Activated CD8-positive, alpha-beta memory T cell treated with anti-CD3 and anti-CD28 coated beads for 1 hour (primary cell): Measurements from ENCODE around the gene EPHA4.

ENCODE experiments used
- DNase-seq, 2 donors: peaks; one replicate each; pipeline ENCODE4 v3.0.0-alpha.2; 2020; ENCODE audit warnings: low read depth in 1 of 2; ENCODE audit errors: extremely low read depth in 1 of 2

Gene EPHA4

DNA sequence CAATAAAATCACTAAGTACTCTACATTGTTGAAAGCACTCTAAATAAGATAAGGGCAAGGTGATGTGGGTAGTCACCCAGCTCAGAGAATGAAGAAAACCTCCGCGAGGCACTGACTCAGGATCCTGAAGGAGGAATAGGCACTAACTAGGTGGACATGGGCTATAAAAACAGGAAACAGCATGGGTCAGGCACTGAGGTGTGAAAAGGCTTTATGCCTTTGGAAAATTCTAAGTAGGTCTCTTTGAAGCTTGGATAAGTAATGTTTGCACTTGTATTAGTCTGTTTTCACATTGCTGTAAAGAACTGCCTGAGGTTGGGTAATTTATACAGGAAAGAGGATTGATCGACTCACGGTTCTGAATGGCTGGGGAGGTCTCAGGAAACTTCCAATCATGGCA lies 161.6 kb downstream of the EPHA4 start:
- no peak for DNase-seq

DNA sequence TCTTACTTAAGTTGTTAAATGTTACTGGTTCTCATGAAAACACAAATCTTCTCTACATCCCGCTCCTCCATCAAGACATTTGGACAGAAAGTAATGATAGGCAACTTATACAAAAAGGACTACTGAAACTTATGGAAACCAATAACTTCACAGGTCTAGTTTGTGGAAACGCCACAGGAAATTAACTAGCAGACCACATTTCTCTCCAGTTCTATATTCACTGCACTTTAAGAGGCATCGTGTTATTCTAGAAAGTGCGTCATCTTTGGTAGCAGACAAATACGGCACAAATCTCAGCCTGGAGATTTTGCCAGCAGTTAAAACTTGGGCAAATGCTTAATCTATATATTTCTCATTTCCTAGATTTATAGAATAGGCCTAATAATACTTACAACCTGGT lies 164.3 kb downstream of the EPHA4 start:
- DNase-seq = no peak

DNA sequence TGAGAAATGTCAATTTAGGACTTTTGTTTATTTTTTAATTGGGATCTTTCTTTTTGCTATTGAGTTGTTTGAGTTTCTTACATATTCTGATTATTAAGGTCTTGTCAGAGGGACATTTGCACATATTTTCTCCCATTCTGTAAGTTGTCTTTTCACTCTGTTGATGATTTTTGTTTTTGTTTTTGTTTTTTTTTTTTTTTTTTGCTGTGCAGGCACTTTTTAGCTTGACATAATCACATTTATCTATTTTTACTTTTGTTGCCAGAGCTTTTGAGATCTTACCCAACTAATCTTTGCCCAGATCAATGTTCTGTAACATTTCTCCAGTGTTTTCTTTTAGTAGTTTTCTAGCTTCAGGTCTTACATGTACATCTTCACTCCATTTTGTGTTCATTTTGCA lies 166.6 kb downstream of the EPHA4 start:
- no peak for DNase-seq

DNA sequence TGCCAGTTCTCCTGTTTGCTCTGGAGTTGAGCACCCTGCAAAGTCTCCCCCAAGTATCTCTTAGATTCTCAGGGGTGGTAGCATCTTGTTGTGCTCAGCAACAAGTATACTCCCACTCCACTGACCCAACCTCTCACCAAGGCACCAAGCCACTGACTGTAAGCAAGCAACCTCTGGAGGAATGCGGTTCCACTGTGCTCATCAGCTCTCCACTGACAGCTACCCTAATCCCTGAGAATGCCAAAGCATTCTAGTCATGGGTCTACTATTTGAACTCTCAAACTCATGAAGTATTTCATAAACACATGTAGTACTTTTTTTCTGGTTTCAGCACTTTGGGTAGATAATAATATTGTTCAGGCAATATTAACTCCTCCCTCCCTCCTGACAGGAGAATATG lies 170.0 kb downstream of the EPHA4 start:
- DNase-seq = no peak

DNA sequence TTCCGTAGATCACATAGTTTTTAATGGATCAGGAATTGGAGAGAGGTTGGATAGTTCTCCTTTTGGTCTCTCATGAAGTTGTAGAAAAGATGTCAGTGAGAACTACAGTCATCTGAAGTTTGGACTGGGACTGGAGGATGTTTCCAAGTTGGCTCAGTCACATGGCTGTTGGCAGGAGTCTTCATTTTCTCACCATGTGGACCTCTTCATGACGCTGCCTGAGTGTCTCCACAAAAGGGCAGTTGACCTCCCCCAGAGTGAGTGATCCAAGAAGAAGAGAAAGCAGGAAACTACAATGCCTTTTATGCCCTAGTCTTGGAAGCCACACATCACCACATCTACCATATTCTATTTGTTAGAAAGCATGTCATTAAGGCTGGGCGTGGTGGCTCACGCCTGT lies 171.7 kb downstream of the EPHA4 start:
- DNase-seq = no peak

DNA sequence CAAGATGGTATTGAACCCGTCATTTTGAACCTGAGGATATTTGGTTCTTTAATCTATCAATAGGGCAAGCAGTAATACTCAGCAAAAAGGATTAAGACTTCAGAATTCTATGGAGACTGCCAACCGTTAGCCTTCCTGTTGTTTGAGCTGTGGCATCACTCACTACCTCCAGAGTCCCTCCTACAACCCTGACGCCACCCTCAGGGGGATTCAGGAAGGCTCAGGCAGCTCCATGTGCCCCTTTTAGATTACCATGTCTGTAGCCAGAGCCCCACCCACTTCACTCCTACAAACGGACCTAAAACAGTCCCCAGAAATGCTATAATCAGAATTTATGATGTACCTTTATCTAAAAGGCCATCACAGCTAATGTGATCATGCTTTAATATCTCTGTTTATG lies 172.9 kb downstream of the EPHA4 start:
- DNase-seq = no peak

DNA sequence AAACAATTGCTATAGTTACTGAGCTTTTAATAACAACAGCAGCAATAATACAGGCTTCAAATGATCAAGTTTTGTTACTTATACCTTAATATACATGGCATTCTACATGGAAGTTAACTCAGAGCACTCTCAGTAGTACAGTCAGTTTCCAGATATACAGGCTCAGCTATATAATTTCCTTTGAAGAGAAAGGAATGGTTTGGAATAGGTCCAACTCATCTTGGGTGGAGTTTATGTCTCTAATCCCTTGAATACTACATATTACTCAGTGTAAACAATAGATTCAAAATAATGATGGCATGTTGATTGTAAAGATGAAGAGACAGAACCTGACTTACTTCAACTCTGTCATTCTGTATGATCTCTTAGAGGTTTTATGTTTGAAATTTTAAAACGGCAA lies 174.9 kb downstream of the EPHA4 start:
- DNase-seq = no peak

DNA sequence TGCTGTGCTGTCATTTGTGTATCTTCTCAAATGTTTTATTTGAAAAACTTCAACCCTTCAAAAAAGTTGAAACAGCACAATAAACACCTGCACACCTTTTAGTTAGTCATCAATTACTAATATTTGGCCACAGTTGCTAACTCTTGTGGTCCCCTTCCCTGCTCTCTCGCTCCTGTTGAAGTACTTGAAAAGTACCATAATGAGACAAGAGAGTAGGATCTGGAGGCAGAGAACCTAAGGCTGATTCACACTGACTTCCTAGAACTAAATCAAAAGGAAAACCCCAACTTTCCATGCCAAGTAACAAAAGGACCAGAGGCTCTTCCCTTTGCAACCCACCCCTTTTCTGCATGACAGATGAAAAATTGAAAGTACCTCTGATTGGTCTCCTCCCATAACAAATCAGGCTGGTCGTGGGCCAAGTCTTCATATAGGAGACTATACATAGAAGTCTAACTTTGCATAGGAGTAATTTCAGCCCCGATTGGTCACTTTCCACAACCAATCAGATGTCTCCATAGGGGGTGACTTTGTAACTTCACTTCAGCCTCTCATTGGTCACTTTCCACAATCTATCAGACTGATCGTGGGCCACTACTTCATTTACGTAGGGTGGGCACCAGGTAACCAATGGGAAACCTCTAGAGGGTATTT lies 179.7 kb downstream of the EPHA4 start:
- DNase-seq = no peak

DNA sequence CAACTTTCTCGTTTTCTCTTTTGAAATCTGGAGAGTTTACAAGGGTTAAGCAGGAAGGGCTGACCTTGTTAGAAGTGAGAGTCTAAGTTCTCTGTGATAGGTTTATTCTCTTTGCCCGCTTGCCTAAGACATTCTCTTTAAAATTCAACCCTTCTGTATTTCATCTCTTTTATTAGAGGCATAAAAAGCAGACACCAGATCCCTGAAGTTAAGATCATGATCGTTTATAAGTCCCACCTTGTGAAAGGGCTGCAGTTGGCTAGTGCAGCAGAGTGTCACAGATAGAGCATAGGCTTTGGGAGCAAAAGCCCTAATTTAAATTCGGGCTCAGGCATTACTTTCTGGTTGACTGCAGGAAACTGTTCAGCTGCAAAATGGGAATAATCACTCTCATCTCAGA lies 181.2 kb downstream of the EPHA4 start:
- no peak for DNase-seq

DNA sequence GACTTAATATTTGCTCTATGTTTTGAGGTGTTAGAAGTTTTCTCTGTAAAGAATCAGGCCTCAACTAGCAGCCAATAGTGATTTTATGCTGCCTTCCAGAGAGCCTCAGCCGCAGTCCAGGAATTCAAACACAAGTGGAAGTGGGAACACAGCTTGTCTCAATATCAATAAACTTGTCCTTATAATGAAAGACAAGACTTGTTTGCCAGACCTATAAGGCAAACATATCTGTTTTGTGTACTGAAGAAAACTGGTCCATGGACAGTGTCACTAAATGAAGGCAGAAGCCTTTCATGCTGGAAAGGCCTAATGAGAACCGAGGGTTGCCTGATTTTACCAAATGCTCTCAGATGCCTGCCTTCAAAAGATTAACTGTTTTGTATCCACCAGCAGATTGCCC lies 182.2 kb downstream of the EPHA4 start:
- no peak for DNase-seq

DNA sequence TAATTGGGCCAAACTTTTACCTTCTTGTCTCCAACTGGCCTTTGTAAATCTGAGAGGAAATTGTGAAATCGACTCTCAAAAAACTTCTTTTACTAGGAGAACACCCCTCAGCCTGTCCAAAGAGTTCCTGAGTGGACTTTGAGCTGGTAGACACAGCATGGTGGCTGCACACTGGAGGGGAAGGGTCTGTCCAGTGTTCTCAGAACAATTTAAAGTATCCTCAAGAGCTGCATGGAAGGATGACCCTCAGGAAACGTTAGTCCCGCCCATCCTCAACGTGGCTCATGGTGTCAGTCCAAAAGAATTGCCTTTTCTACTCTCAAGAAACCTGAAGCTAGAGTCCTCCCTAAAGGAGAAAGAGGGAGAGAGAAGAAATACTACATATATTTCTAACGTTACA lies 182.7 kb downstream of the EPHA4 start:
- DNase-seq = no peak

DNA sequence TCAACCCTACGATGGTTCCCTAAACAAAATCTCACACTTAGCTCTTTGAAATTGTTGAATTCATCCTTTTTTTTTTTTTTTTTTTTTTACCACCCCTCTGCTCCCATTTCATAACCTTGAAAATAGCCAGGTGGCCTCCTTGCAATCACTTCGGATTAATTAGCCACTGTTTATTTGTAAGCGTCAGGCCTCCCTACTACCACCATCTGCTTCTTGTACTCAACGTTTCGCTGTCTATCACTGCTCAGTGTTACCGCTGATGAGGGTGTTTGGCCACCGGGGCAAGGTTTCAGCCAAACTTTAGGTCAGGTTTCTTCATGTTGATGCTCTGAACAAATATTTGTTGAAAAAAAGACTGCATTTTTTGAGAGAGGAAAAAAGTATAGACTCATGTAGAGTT lies 183.2 kb downstream of the EPHA4 start:
- no peak for DNase-seq

DNA sequence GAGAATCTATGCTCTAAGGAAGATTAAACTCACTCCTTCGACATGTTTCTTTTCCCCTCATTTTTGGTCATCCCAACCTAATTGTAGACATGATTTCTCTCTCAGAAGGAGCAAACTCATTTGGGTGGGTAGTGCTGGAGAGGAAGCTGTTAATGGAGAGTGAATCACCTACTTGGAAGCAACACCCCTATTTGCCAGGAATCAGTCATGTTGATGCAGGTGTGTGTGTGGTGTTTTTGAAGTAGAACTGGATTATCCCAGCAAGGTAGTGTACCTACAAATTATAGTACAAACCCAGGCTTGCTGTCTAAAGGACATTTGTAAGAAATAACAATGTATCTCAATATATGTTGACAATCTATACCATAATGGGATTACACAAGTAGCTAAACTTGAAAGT lies 186.4 kb downstream of the EPHA4 start:
- no peak for DNase-seq

DNA sequence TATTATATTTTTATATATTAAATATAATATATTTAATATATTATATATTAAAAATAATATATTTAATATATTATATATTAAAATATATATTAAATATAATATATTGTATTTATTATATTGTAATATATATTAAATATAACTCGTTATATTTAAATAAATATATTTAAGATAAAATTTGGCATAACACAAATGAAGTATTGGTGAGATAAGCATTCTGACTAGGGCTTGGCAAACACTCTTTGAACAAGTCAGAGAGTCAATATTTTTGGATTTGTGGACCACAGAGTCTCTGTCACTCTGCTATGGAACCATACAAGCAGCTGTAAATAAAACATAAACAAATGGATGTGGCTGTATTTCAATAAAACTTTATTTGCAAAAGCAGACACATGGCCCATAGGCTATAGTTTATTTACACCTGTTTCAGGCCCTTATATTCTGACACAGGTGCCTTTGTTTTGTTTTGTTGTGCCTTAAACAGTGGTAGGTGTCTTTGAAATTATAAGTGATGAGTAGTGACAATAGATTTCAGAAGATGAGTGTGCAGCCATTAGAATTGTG lies 190.1 kb downstream of the EPHA4 start:
- DNase-seq = no peak

DNA sequence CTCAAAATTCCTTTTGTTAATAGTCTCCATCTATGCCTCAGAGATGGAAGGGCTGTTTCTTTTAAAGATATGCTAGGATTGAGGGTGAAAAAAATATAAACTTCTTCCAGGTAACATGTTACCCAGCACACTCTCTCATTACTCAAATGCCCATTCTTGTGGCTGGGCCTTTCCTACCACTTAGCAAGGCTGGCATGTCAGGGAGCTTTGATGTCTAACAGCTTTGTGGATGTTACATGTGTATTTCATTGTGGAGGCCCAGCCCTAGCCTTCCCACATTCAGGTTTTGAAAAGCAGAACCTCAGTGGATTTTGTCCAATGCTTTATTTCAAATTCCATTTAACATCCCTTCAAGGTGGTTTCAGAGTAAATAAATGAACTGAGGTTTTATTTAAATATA lies 191.4 kb downstream of the EPHA4 start:
- DNase-seq = no peak

DNA sequence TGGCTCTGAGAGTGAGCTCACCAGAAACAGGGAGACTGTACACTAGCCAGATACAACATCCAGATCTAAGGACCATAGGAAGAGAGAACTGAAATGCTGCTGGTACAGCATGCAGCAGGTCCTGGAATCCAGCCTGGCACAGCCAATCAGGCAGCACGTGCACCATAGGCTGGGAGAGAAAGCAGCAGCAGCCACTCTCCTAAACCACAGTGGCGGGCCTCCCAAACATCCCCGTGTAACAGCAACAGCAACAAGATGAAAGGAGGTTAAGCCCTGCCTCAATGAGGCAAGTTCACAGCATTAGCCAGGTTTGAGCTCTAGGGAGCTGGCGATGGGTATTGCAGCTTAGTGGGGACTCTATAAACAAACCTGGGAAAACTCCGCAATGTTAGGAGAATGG lies 192.0 kb downstream of the EPHA4 start:
- DNase-seq = no peak

DNA sequence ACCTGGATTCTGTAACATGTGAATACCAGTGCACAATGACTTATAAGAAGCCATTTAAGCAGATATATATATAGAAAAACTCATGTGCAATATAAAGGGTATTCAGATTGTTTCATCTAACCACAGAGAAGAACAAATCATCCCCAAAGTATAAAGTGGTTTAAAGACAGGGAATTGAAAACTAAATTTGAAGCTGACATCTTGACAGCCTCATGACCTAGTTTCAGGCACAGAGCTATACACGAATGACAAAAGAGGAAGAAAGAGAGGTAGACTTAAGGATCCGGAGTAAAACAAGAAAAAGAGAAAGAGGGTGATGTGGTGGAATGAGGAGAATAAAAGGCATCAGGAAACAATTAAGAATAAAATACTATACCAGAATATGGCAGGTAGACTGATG lies 194.5 kb downstream of the EPHA4 start:
- no peak for DNase-seq

DNA sequence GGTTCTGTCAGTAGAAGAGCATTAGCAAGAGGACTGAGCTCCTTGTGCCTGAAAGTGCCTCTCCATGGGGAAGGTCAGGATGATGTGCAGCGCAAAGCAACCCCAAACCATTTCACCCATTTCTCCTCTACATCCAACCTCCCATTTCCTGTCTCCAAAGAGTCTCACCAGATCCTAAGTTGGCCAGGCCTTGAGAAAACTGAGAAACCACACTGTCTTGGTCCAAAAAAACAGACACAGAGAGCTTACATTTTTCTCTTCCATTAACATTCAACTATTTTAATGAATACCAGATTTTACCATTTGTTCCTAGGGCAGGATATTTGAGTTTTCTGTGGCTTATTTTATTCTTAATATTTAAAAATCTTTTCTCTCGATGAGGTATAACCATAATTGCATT lies 195.0 kb downstream of the EPHA4 start:
- DNase-seq = no peak

DNA sequence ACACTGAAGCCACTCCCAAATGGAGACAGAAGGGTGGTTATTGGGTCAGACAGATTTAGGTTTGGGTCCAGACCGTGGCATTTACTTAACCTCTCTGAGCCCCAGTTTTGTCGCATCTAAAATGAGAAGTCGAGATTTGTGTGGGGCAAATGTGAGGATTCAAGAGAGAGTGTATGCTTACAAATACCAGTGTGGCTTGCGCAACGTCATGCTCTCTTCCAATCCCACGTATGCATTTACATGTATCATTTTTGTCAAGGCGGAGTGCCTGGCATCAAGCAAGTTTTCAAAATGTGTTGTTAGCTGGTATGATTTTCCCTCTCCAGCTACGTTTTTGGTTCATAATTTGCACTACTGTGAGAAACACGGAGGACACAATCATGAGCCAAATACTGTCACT lies 197.9 kb downstream of the EPHA4 start:
- no peak for DNase-seq

DNA sequence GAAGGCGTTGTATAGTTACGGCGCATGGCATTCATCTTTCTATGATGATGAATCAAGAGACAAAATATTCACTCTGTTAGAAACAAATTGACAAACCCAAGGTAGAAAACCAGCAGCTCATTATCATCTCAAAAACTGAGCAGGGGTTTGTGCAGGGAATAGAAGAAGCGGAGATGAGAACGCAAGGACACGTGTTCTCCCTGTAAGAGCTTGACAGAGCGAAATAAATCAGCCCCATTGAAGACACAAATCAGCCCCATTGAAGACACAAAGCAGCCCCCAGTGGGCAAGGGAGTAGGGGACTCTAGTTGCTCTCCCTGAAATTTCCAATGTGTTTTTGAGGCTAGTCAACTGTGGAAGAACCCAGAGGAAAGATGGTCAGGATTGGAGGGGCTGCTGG lies 199.2 kb downstream of the EPHA4 start:
- DNase-seq = no peak

DNA sequence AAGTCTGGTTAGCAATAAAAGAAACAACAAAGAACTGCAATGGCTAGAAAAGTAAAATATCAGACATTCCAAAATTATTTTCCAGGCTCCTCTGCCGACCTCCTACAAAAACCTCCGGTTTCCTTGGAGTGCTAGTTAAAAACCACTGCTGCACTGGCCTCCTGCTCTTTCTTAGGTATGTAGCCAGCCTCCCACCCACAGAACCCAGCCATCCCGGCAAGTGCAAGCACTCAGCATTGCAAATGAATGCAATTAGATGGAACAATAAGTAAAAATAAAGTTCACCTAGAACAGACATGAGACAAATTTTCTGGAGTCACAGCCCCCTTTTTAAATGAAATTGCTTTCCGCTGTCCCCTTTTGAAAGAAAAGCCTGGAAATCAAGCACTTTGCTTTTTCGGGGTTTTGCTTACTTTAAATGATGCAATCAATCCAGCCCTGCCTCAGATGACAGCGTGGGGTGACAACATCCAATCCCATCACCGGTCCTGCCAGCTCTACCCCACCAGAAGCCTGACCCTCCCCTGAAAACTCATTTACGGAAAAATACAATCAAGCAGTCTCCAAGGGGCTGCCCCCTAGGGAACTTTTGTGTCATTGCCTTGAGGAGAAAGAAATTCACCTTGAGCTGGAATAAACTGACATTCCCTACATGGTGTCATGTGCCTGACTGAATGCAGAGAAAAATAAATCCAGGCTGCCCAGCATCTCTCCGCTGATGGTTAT lies 199.8 kb downstream of the EPHA4 start:
- no peak for DNase-seq

DNA sequence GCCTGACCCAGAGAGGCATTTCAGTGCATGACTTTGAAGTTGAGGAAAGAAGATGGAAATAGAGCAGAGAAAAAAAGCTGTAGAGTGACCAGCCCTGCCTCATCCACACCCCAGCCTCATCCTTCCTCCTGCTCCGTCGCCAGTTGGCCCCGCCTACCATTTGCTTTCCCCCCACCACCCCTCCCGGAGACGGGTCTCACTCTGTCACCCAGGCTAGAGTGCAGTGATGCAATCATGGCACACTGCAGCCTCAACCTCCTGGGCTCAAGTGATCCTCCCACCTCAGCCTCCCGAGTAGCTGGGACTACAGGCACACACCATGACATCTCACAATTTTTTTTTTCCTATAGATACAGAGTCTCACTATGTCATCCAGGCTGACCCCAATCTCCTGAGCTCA lies 200.8 kb downstream of the EPHA4 start:
- DNase-seq = no peak

DNA sequence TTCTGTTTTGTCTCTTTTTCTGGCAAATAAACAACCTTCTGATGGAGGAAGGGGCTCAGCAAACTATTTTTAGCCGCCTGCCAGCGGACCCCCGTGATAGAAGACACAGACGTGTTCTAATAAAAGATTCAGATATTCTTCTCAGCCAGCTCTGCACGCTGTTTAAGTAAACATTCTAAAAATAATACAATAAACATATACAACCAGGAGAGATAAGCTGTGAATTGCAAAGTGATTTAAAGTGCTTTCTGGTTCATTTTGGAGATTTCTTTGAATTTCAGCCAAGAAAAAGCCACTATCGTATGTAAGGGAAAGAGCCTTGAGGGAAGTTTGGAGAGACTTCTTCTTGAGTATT lies 201.3 kb downstream of the EPHA4 start:
- no peak for DNase-seq
